ENCODE data around the gene ANKRD11.
A peak's percentile ranks its signal among the peaks of the same experiment; 100 is the strongest.
"Not testable (repeated sequence)": the region's sequence is repeated elsewhere in the genome, so short reads cannot be mapped to it uniquely, and the experiment has no call there.

The ANKRD11 gene

DNA sequence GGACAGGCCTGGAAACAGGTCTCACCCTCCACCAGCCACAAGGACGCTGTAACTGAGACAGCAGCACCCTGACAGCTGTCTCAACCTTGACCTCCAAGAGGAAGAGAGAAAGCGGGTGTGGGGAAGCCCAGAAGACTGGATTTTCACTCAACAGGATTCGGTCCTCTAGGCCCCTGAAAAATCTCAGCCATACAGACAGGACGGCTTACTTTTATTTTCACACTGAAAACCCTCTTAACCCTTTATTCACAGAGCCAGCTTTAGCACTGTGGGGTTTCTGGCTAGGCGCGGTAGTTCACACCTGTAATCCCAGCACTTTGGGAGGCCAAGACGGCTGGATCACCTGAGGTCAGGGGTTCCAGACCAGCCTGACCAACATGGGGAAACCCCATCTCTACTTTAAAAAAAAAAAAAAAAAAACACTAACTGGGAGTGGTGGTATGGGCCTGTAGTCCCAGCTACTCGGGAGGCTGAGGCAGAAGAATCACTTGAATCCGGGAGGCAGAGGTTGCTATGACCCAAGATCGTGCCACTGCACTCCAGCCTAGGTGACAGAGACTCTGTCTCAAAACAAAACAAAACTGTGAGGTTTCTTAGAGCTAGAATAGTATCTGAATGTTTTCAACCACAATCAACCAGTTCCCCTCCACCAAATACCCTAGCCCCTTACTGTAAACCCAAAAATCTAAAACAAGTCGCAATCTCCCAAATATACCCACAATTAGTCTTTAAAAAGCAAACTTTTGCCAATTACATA is 5.3 kb downstream of the ANKRD11 start:
- Histone ChIP-seq H3K27ac (peak overlapping the region in 9 of 21 experiments; percentile 13 to 80 (median 54)), H3K4me3 (peak overlapping the region in 1 of 7 experiments; percentile 1)

GRCh38 chr16:89484041-89484501 is 6.3 kb downstream of the ANKRD11 start:
- Histone ChIP-seq H3K4me3 (no peak overlapping the region), H3K27ac (peak overlapping the region in 7 of 21 experiments; percentile 19 to 80 (median 70))

GRCh38 chr16:89482817-89483205 is 7.5 kb downstream of the ANKRD11 start:
- no peak overlapping the region for H3K4me3 ChIP-seq
- H3K27ac ChIP-seq: peak overlapping the region in 16 of 21 experiments; percentile 5 to 80 (median 58)

- Histone ChIP-seq H3K4me3 (no peak overlapping the region), H3K27ac (peak overlapping the region in 16 of 21 experiments; percentile 5 to 80 (median 58))
Observed at GRCh38 chr16:89482150-89482816, 8.1 kb downstream of the ANKRD11 start.

GRCh38 chr16:89481356-89481955 is 8.9 kb downstream of the ANKRD11 start:
- H3K4me3 ChIP-seq: no peak overlapping the region
- H3K27ac ChIP-seq: peak overlapping the region in 9 of 21 experiments; percentile 3 to 80 (median 17)

- Histone ChIP-seq H3K4me3 (no peak overlapping the region), H3K27ac (peak overlapping the region in 9 of 21 experiments; percentile 1 to 75 (median 33))
Observed at GRCh38 chr16:89478576-89479221, 11.7 kb downstream of the ANKRD11 start.

DNA sequence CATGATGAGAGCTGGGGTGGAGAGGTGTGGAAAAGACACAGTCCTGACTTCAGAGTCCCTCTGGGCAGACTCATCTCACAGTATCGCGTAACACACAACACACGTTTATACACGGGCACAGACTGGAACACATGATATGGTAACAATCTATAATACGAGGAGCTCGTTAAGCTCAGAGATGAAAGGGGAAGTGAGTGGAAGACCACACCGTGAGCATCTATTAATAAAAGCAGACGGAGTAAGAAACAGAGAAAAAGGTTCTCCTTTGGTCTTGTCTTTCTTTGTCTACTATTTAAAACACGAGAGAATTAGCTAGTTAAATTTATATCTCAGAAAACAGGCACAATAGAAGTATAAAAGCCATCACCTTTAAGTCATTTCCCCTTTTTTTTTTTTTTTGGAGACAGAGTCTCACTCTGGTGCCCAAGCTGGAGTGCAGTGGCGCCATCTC is 13.5 kb downstream of the ANKRD11 start:
- H3K4me3 ChIP-seq: no peak overlapping the region
- H3K27ac ChIP-seq: peak overlapping the region in 17 of 21 experiments; percentile 3 to 78 (median 59)

- Histone ChIP-seq H3K27ac (peak overlapping the region in 15 of 21 experiments; percentile 14 to 78 (median 45)), H3K4me3 (no peak overlapping the region)
Observed at GRCh38 chr16:89476379-89476778, 14.0 kb downstream of the ANKRD11 start.

- Histone ChIP-seq H3K27ac (peak overlapping the region in 3 of 21 experiments; percentile 3 to 75 (median 43)), H3K4me3 (no peak overlapping the region)
Observed at GRCh38 chr16:89475144-89475543, 15.2 kb downstream of the ANKRD11 start.

GRCh38 chr16:89473791-89474414 is 16.5 kb downstream of the ANKRD11 start:
- Histone ChIP-seq H3K27ac (peak overlapping the region in 8 of 21 experiments; percentile 3 to 72 (median 12)), H3K4me3 (no peak overlapping the region)

DNA sequence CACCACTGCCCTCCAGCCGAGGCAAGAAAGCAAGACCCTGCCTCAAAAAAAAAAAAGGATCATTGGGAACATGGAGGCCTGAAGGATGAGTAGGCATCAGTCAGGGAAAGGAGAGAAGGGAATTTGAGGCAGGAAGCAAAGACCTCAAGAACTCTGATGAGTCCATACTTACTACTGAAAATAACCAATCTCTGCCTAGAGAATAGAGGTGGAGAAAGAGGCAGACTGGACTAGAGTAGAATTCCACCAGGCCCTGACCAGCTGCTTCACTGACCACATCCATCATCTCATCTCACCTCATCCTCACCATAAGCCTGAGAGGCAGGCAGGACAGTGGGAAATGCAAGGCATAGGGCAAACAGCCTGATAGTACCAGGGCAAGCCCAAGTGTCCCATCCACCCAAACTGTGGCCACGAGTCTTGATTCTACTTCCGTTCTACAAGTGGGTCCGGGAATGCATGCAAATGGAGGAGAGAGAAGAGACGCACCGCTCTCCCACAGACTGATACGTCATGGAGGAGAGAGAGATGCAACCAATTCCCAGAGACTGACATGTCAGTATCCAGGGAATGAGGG is 17.1 kb downstream of the ANKRD11 start:
- peak overlapping the region in 8 of 21 experiments; percentile 3 to 72 (median 14) for H3K27ac ChIP-seq
- H3K4me3 ChIP-seq: no peak overlapping the region

DNA sequence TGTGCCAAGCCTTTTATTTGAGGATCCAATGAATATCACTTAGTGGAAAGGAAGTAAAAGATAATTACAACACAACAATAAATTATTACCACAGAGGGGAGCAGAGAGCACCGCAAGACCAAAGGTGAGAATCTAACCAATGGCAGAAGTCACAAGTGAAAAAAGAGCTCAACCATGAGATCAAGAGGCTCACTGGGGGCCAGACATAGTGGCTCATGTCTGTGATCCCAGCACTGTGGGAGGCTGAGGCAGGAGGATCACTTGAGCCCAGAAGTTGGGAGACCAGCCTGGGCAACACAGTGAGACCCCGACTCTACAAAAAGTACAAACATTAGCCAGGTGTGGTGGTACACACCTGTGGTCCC is 17.7 kb downstream of the ANKRD11 start:
- no peak overlapping the region for H3K4me3 ChIP-seq
- peak overlapping the region in 5 of 21 experiments; percentile 3 to 28 (median 16) for H3K27ac ChIP-seq

DNA sequence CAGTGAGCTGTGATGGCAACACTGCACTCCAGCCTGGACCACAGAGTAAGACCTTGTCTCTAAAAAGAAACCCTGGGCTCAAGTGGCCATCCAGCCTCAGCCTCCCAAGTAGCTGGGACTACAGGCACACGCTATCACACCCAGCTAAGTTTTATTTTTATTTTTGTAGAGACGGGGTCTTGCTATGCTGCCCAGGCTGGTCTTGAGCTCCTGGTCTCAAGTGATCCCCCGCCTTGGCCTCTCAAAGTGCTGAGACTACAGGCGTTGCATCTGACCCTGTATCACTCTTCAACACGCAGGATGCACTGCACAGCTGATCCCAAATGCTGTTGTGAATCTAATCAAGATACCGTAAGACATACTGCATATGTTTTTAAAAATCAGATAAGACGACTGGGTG is 23.0 kb downstream of the ANKRD11 start:
- Histone ChIP-seq H3K4me3 (no peak overlapping the region), H3K27ac (no peak overlapping the region)

- Histone ChIP-seq H3K4me3 (no peak overlapping the region), H3K27ac (no peak overlapping the region)
Observed at GRCh38 chr16:89466920-89467319, 23.4 kb downstream of the ANKRD11 start.

DNA sequence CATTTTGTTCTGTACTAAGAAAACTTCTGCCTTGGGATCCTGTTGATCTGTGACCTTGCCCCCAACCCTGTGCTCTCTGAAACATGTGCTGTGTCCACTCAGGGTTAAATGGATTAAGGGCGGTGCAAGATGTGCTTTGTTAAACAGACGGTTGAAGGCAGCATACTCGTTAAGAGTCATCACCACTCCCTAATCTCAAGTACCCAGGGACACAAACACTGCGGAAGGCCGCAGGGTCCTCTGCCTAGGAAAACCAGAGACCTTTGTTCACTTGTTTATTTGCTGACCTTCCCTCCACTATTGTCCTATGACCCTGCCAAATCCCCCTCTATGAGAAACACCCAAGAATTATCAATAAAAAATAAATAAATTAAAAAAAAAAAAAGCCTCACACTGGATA is 27.0 kb downstream of the ANKRD11 start:
- H3K4me3 ChIP-seq, H3K27ac ChIP-seq: not testable (repeated sequence)

DNA sequence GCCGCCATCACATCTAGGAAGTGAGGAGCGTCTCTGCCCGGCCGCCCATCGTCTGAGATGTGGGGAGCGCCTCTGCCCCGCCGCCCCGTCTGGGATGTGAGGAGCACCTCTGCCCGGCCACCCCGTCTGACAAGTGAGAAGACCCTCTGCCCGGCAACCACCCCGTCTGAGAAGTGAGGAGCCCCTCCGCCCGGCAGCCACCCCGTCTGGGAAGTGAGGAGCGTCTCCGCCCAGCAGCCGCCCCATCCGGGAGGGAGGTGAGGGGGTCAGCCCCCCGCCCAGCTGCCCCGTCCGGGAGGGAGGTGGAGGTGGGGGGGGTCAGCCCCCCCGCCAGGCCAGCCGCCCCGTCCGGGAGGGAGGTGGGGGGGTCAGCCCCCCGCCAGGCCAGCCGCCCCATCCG is 27.7 kb downstream of the ANKRD11 start:
- H3K27ac ChIP-seq: not testable (repeated sequence)

DNA sequence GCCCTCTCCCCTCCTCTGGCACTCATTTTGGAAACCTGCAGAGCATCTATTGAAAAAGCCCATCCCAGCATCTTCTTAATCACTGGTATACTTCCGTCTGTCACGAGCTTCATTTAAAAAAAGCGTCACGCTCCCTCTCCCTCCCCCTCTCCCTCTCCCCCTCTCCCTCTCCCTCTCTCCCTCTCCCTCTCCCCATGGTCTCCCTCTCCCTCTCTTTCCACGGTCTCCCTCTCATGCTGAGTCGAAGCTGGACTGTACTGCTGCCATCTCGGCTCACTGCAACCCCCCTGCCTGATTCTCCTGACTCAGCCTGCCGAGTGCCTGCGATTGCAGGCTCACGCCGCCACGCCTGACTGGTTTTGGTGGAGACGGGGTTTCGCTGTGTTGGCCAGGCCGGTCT is 28.5 kb downstream of the ANKRD11 start:
- not testable (repeated sequence) for H3K4me3 ChIP-seq, H3K27ac ChIP-seq

More for the DNA sequence above, 27.7 kb downstream of the ANKRD11 start:
- not testable (repeated sequence) for H3K4me3 ChIP-seq

GRCh38 chr16:89460556-89460955 is 29.8 kb downstream of the ANKRD11 start:
- no peak overlapping the region for H3K27ac ChIP-seq
- no peak overlapping the region for H3K4me3 ChIP-seq

DNA sequence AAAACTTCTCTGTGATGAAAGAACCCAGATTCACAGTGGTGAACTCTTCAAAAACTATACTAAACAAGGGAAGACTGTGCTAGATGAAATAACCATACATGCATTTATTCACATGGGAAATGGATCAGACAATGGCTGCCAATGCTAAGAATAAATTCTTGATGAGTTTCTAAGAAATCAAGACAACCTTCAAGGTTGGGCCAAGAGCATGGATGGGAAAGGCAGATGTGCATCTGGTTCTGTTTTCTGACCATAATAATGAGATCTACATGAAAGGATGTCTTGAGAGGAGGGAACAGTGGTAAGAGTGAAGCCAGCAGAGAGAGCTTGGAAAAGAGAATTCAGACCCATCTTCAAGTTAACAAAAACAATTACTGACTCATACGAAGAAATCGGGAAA is 31.4 kb downstream of the ANKRD11 start:
- H3K27ac ChIP-seq: peak overlapping the region in 11 of 21 experiments; percentile 1 to 89 (median 55)
- no peak overlapping the region for H3K4me3 ChIP-seq
